ENCODE data around the gene TRABD2B. TPM values are rescaled to one million over a fixed set of nuclear protein-coding genes. Genes with fewer than 3 reads are reported as not detected.

The TRABD2B gene
- total and polyA plus RNA-seq, 2 of the 13 experiments (the other 11 are each of a cell fraction or from before 2014, with no cell fraction given), result 0.04 TPM; not detected in 1

- TF ChIP-seq, protein P1, sequence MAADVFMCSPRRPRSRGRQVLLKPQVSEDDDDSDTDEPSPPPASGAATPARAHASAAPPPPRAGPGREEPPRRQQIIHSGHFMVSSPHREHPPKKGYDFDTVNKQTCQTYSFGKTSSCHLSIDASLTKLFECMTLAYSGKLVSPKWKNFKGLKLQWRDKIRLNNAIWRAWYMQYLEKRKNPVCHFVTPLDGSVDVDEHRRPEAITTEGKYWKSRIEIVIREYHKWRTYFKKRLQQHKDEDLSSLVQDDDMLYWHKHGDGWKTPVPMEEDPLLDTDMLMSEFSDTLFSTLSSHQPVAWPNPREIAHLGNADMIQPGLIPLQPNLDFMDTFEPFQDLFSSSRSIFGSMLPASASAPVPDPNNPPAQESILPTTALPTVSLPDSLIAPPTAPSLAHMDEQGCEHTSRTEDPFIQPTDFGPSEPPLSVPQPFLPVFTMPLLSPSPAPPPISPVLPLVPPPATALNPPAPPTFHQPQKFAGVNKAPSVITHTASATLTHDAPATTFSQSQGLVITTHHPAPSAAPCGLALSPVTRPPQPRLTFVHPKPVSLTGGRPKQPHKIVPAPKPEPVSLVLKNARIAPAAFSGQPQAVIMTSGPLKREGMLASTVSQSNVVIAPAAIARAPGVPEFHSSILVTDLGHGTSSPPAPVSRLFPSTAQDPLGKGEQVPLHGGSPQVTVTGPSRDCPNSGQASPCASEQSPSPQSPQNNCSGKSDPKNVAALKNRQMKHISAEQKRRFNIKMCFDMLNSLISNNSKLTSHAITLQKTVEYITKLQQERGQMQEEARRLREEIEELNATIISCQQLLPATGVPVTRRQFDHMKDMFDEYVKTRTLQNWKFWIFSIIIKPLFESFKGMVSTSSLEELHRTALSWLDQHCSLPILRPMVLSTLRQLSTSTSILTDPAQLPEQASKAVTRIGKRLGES (CRISPR knock-in tag; IDR thresholded peaks at IDR 0.05; ENCODE audit: borderline replicate concordance), result no peak
- TF ChIP-seq NRL (CRISPR knock-in tag; IDR thresholded peaks at IDR 0.05; ENCODE audit: borderline replicate concordance) (no peak), YY1 (IDR thresholded peaks at IDR 0.05; ENCODE audit: insufficient read depth, insufficient replicate concordance, low read depth, low read length) (no peak), ZGPAT (CRISPR knock-in tag; IDR thresholded peaks at IDR 0.05) (no peak; the same call in 1 of the 2 replicates), BHLHE40 (IDR thresholded peaks at IDR 0.05; ENCODE audit: low read length) (no peak), MLLT10 (CRISPR knock-in tag; IDR thresholded peaks at IDR 0.05) (no peak), NFYC (CRISPR knock-in tag; IDR thresholded peaks at IDR 0.05) (no peak), SRSF9 (IDR thresholded peaks at IDR 0.05; ENCODE audit: borderline replicate concordance, insufficient read depth, low read depth, low read length, poor library complexity, severe bottlenecking) (no peak), BRCA1 (CRISPR knock-in tag; IDR thresholded peaks at IDR 0.05) (no peak), CENPT (CRISPR knock-in tag; IDR thresholded peaks at IDR 0.05; ENCODE audit: low read depth) (no peak), MNT (IDR thresholded peaks at IDR 0.05) (no peak), SP140L (CRISPR knock-in tag; IDR thresholded peaks at IDR 0.05; ENCODE audit: borderline replicate concordance) (no peak), HNF1A (IDR thresholded peaks at IDR 0.05; ENCODE audit: low read depth) (no peak), HNF1A (CRISPR knock-in tag; IDR thresholded peaks at IDR 0.05; ENCODE audit: borderline replicate concordance) (no peak), ZNF34 (CRISPR knock-in tag; IDR thresholded peaks at IDR 0.05; ENCODE audit: borderline replicate concordance) (no peak)
- TF ChIP-seq, protein P2, sequence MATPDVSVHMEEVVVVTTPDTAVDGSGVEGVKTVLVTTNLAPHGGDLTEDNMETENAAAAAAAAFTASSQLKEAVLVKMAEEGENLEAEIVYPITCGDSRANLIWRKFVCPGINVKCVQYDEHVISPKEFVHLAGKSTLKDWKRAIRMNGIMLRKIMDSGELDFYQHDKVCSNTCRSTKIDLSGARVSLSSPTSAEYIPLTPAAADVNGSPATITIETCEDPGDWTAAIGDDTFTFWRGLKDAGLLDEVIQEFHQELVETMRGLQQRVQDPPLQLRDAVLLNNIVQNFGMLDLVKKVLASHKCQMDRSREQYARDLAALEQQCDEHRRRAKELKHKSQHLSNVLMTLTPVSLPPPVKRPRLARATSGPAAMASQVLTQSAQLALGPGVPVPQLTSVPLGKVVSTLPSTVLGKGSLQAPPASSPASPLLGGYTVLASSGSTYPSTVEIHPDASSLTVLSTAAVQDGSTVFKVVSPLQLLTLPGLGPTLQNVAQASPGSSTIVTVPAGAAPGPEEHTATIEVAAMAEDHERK (CRISPR knock-in tag; IDR thresholded peaks at IDR 0.05; ENCODE audit: low read depth), result no peak
Measured at GRCh38 chr1:47919113-47919833, 77.9 kb downstream of the TRABD2B start (continued).
